Stimulated activated CD8-positive, alpha-beta memory T cell treated with anti-CD3 and anti-CD28 coated beads, Interleukin-15, amount 100 ng/mL, for 1 hour (primary cell): ENCODE measurements around the gene TMEM145.
"Not testable (repeated sequence)": the region's sequence is repeated elsewhere in the genome, so short reads cannot be mapped to it uniquely, and the experiment has no call there.

ENCODE experiments used
- DNase-seq: peaks from one replicate; pipeline ENCODE4 v3.0.0-alpha.2; 2020; ENCODE audit warnings: low read depth

The TMEM145 gene

GRCh38 chr19:42313096-42313839, at the start of gene TMEM145:
Gene TMEM145, plus strand, starts transcription at chr19:42313309. Its CDS starts 68 bp downstream, at chr19:42313377.
- no peak for DNase-seq

- DNase-seq: not testable (repeated sequence)
Measured at GRCh38 chr19:42266105-42266504, 47.0 kb upstream of the TMEM145 start.

GRCh38 chr19:42266928-42267603, 46.0 kb upstream of the TMEM145 start:
- DNase-seq: not testable (repeated sequence)

GRCh38 chr19:42267644-42268141, 45.4 kb upstream of the TMEM145 start:
- DNase-seq: no peak

GRCh38 chr19:42268142-42268703, 44.9 kb upstream of the TMEM145 start:
- peak; percentile 95 for DNase-seq

GRCh38 chr19:42268704-42269477, 44.2 kb upstream of the TMEM145 start, which contains the start of gene CIC:
Gene CIC, plus strand, starts transcription at chr19:42269252. Its CDS starts 2,532 bp downstream, at chr19:42271784.
- DNase-seq: peak; percentile 97

- no peak for DNase-seq
Measured at GRCh38 chr19:42269478-42270345, 43.4 kb upstream of the TMEM145 start.

GRCh38 chr19:42270346-42271044, 42.6 kb upstream of the TMEM145 start:
- DNase-seq: no peak

- DNase-seq: no peak
Measured at GRCh38 chr19:42271045-42271419, 42.1 kb upstream of the TMEM145 start.

GRCh38 chr19:42271861-42272534, 41.1 kb upstream of the TMEM145 start:
- DNase-seq: no peak

- no peak for DNase-seq
Measured at GRCh38 chr19:42272535-42272897, 40.6 kb upstream of the TMEM145 start.

GRCh38 chr19:42272989-42273406, 40.1 kb upstream of the TMEM145 start:
- DNase-seq: no peak

- no peak for DNase-seq
Measured at GRCh38 chr19:42273407-42274064, 39.6 kb upstream of the TMEM145 start.

GRCh38 chr19:42274065-42274682, 38.9 kb upstream of the TMEM145 start:
- no peak for DNase-seq

- DNase-seq: no peak
Measured at GRCh38 chr19:42275103-42275502, 38.0 kb upstream of the TMEM145 start.

- no peak for DNase-seq
Measured at GRCh38 chr19:42275517-42275916, 37.6 kb upstream of the TMEM145 start.

GRCh38 chr19:42276284-42276683, 36.8 kb upstream of the TMEM145 start:
- no peak for DNase-seq

- DNase-seq: no peak
Measured at GRCh38 chr19:42276821-42277220, 36.3 kb upstream of the TMEM145 start.
